Uterus (tissue), 2 donors: ENCODE results near the gene F3.

Experiments used
- CTCF ChIP-seq, 4 experiments: fragments of 200-600 bp in 2 of 4; fragments of 450-650 bp in 2 of 4; sonication (generic) in 2 of 4; IDR thresholded peaks; one replicate each; pipeline ENCODE4 v1.5.1; 2016 to 2019; ENCODE audit warnings: antibody characterized with exemption in 4 of 4, mild to moderate bottlenecking in 2 of 4, moderate library complexity in 1 of 4
- POLR2A ChIP-seq, 2 donors: fragments of 450-650 bp; IDR thresholded peaks; one replicate each; pipeline ENCODE4 v1.6.1; 2016; ENCODE audit warnings: antibody characterized with exemption in 2 of 2, mild to moderate bottlenecking in 1 of 2, moderate library complexity in 1 of 2

GRCh38 chr1:94582565-94582964 lies 41.0 kb upstream of the F3 start:
- no peak for TF ChIP-seq CTCF (IDR thresholded peaks at IDR 0.05)
- no peak for TF ChIP-seq POLR2A (IDR thresholded peaks at IDR 0.05)
